ENCODE results near the gene BMPR1B.

- TF ChIP-seq, protein P1, sequence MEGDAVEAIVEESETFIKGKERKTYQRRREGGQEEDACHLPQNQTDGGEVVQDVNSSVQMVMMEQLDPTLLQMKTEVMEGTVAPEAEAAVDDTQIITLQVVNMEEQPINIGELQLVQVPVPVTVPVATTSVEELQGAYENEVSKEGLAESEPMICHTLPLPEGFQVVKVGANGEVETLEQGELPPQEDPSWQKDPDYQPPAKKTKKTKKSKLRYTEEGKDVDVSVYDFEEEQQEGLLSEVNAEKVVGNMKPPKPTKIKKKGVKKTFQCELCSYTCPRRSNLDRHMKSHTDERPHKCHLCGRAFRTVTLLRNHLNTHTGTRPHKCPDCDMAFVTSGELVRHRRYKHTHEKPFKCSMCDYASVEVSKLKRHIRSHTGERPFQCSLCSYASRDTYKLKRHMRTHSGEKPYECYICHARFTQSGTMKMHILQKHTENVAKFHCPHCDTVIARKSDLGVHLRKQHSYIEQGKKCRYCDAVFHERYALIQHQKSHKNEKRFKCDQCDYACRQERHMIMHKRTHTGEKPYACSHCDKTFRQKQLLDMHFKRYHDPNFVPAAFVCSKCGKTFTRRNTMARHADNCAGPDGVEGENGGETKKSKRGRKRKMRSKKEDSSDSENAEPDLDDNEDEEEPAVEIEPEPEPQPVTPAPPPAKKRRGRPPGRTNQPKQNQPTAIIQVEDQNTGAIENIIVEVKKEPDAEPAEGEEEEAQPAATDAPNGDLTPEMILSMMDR (IDR thresholded peaks at IDR 0.05): no peak
- no peak for TF ChIP-seq EZH2 (IDR thresholded peaks at IDR 0.05; ENCODE audit: borderline replicate concordance, insufficient read depth, low read depth, low read length, poor library complexity, severe bottlenecking)
Observed at GRCh38 chr4:94927696-94928095, 169.9 kb downstream of the BMPR1B start.
